A549 (cell line): ENCODE data around the gene RGSL1. TPM values are rescaled to one million over a fixed set of nuclear protein-coding genes. Genes with fewer than 3 reads are reported as not detected.
A peak's percentile ranks its signal among the peaks of the same experiment; 100 is the strongest.

Source experiments
- ATAC-seq, 2 experiments: fragments of 200-7000 bp in 1 of 2; fragments of >200 bp in 1 of 2; cut with Nextera tagmentation in 1 of 2; cut with Tn5 transposase in 1 of 2; 3 replicates each; pipeline versions ENCODE4 v1.8.0 to v1.9.1; 2018 to 2020; ENCODE audit warnings: mild to moderate bottlenecking in 1 of 2, moderate library complexity in 1 of 2
- CTCF ChIA-PET: fragments of 300-600 bp; sonication (Branson Sonifier 250); formaldehyde crosslinking; extraction: SDS; loops from one replicate; lab custom pipeline; 2021; ENCODE audit warnings: antibody characterized with exemption, inconsistent platforms; lab: Yijun Ruan, JAX
- POLR2A ChIA-PET: fragments of 350-600 bp; formaldehyde crosslinking; extraction: SDS; loops from one replicate; lab custom pipeline; 2021; ENCODE audit warnings: antibody characterized with exemption, inconsistent platforms; lab: Yijun Ruan, JAX
- DNase-seq, 2 experiments: peaks; one replicate each; pipeline versions ENCODE4 v3.0.0 to v3.0.0-alpha.2; 2011 to 2016; ENCODE audit warnings: low read depth in 1 of 2, low spot score in 1 of 2
- FAIRE-seq: peaks from 2 replicates; lab custom pipeline; 2011; peaks lifted over from hg19 to GRCh38; lab: Jason Lieb, UNC
- H3K27ac ChIP-seq, 2 experiments: fragments of >200 bp; sonication (Bioruptor Twin); formaldehyde crosslinking; 3 replicates each; pipeline ENCODE4 v1.5.1; 2016 to 2017
- H3K4me1 ChIP-seq: fragments of >200 bp; sonication (Bioruptor Twin); formaldehyde crosslinking; 3 replicates; pipeline ENCODE4 v1.6.1; 2016
- H3K4me2 ChIP-seq: fragments of >200 bp; sonication (Bioruptor Twin); formaldehyde crosslinking; 3 replicates; pipeline ENCODE4 v1.6.1; 2016
- H3K4me3 ChIP-seq: fragments of >200 bp; sonication (Bioruptor Twin); formaldehyde crosslinking; 3 replicates; pipeline ENCODE4 v1.5.1; 2016
- H3K9me3 ChIP-seq: fragments of >200 bp; sonication (Bioruptor Twin); formaldehyde crosslinking; 3 replicates; pipeline ENCODE4 v1.6.1; 2016
- BHLHE40 ChIP-seq: IDR thresholded peaks from 2 replicates; pipeline ENCODE4 v1.6.1; 2012; ENCODE audit warnings: low read depth, low read length, inconsistent platforms
- CHD4 ChIP-seq: fragments of 200-600 bp; sonication (generic); IDR thresholded peaks from 2 replicates; pipeline ENCODE4 v1.6.1; 2016; ENCODE audit warnings: antibody characterized with exemption, mild to moderate bottlenecking, borderline replicate concordance
- CTCF ChIP-seq: fragments of >200 bp; sonication (Bioruptor Twin); formaldehyde crosslinking; IDR thresholded peaks from 3 replicates; pipeline ENCODE4 v1.5.1; 2016
- EP300 ChIP-seq, 2 experiments: fragments of >200 bp; sonication (Bioruptor Twin); formaldehyde crosslinking; IDR thresholded peaks; 2 replicates in 1 of 2; 3 replicates in 1 of 2; pipeline ENCODE4 v1.6.1; 2016 to 2017
- ESRRA ChIP-seq: fragments of 150-350 bp; IDR thresholded peaks from 2 replicates; pipeline ENCODE4 v1.6.1; 2014; ENCODE audit warnings: mild to moderate bottlenecking, low read length, borderline replicate concordance
- FOSB ChIP-seq: fragments of 250-450 bp; sonication (Bioruptor Pico); IDR thresholded peaks from 2 replicates; pipeline ENCODE4 v1.5.0; 2020; ENCODE audit warnings: mild to moderate bottlenecking, moderate library complexity
- FOXS1 ChIP-seq: fragments of 250-450 bp; sonication (Bioruptor Pico); IDR thresholded peaks from 2 replicates; pipeline ENCODE4 v1.5.0; 2020; ENCODE audit warnings: mild to moderate bottlenecking, moderate library complexity
- HEYL ChIP-seq: fragments of 250-450 bp; sonication (Bioruptor Pico); IDR thresholded peaks from 2 replicates; pipeline ENCODE4 v1.8.0; 2021; ENCODE audit warnings: mild to moderate bottlenecking, moderate library complexity
- HOXB5 ChIP-seq: fragments of 250-450 bp; sonication (Bioruptor Pico); IDR thresholded peaks from 2 replicates; pipeline ENCODE4 v1.5.0; 2020; ENCODE audit warnings: mild to moderate bottlenecking, moderate library complexity
- JUNB ChIP-seq: fragments of >200 bp; sonication (Bioruptor Twin); formaldehyde crosslinking; IDR thresholded peaks from 2 replicates; pipeline ENCODE4 v1.6.1; 2016
- MAFK ChIP-seq: fragments of 450-650 bp; IDR thresholded peaks from 2 replicates; pipeline ENCODE4 v1.6.1; 2014; ENCODE audit not compliant: partially characterized antibody
- NFE2L2 ChIP-seq: fragments of 150-350 bp; conservative IDR thresholded peaks from 2 replicates; pipeline ENCODE4 v1.6.1; 2014; ENCODE audit warnings: low read length
- NR3C1 ChIP-seq: fragments of >200 bp; sonication (Bioruptor Twin); formaldehyde crosslinking; IDR thresholded peaks from 3 replicates; pipeline ENCODE4 v1.6.1; 2017
- PHF8 ChIP-seq: fragments of 200-600 bp; sonication (generic); IDR thresholded peaks from 2 replicates; pipeline ENCODE4 v1.6.1; 2016; ENCODE audit warnings: low read depth, mild to moderate bottlenecking, antibody characterized with exemption, moderate library complexity, borderline replicate concordance
- POLR2A ChIP-seq: IDR thresholded peaks from 2 replicates; pipeline ENCODE4 v1.6.1; 2012; ENCODE audit warnings: mild to moderate bottlenecking, low read length
- RAD21 ChIP-seq, 2 experiments: fragments of >200 bp in 1 of 2; sonication (Bioruptor Twin) in 1 of 2; formaldehyde crosslinking in 1 of 2; IDR thresholded peaks in 1 of 2; conservative IDR thresholded peaks in 1 of 2; 2 replicates in 1 of 2; 3 replicates in 1 of 2; pipeline ENCODE4 v1.6.1; 2012 to 2018; ENCODE audit warnings: inconsistent platforms in 1 of 2
- RARB ChIP-seq: fragments of 250-450 bp; sonication (Bioruptor Pico); IDR thresholded peaks from 2 replicates; pipeline ENCODE4 v1.8.0; 2021; ENCODE audit warnings: mild to moderate bottlenecking, moderate library complexity
- RFX5 ChIP-seq: fragments of 450-650 bp; IDR thresholded peaks from 2 replicates; pipeline ENCODE4 v1.7.1; 2014; ENCODE audit warnings: antibody characterized with exemption, mild to moderate bottlenecking, moderate library complexity
- RNF2 ChIP-seq: fragments of 200-600 bp; sonication (generic); IDR thresholded peaks from 2 replicates; pipeline ENCODE4 v1.6.1; 2016; ENCODE audit warnings: low read depth, mild to moderate bottlenecking, antibody characterized with exemption, moderate library complexity, borderline replicate concordance
- SMC3 ChIP-seq: fragments of >200 bp; sonication (Bioruptor Twin); formaldehyde crosslinking; IDR thresholded peaks from 3 replicates; pipeline ENCODE4 v1.6.1; 2018; ENCODE audit warnings: inconsistent platforms
- TFCP2L1 ChIP-seq: fragments of 250-450 bp; sonication (Bioruptor Pico); IDR thresholded peaks from 2 replicates; pipeline ENCODE4 v1.5.0; 2021; ENCODE audit warnings: mild to moderate bottlenecking
- USF2 ChIP-seq: fragments of 450-650 bp; IDR thresholded peaks from 2 replicates; pipeline ENCODE4 v1.6.1; 2014; ENCODE audit warnings: antibody characterized with exemption
- ZFP36 ChIP-seq: fragments of 450-650 bp; IDR thresholded peaks from 2 replicates; pipeline ENCODE4 v1.6.1; 2014; ENCODE audit warnings: borderline replicate concordance; ENCODE audit not compliant: partially characterized antibody
- ZNF302 ChIP-seq: fragments of 250-450 bp; sonication (Bioruptor Pico); IDR thresholded peaks from 2 replicates; pipeline ENCODE4 v1.9.0; 2021; ENCODE audit warnings: inconsistent platforms, mild to moderate bottlenecking, moderate library complexity
- ZSCAN20 ChIP-seq: fragments of 250-450 bp; sonication (Bioruptor Pico); IDR thresholded peaks from 2 replicates; pipeline ENCODE4 v1.8.0; 2022; ENCODE audit warnings: mild to moderate bottlenecking, moderate library complexity
- WGBS: methylation state at CpG from one replicate; pipeline ENCODE4 v1.1.6; 2017; ENCODE audit errors: missing lambda C conversion rate; 5-methylcytosine and 5-hydroxymethylcytosine counted together
- polyA plus RNA-seq, 4 experiments: library from polyadenylated mRNA; depleted of rRNA in 3 of 4; stranded (reverse); fragments of >200 nt; fragmentation: RNase III in 1 of 4; extraction: RNeasy Plus Mini Kit Qiagen cat#74134 plus additional on column Dnase treatment in 1 of 4; gene quantifications; 2 replicates in 3 of 4; 3 replicates in 1 of 4; pipeline ENCODE4 v1.2.3, GENCODE V29; 2011 to 2017
- TF ChIP-seq, protein P1 (sequence below): fragments of 200-600 bp; sonication (generic); IDR thresholded peaks from 2 replicates; pipeline ENCODE4 v1.6.1; 2016; ENCODE audit warnings: antibody characterized with exemption, mild to moderate bottlenecking, moderate library complexity
- TF ChIP-seq, protein P2 (sequence below): IDR thresholded peaks from 2 replicates; pipeline ENCODE4 v1.6.1; 2012

The RGSL1 gene
- polyA plus RNA-seq, 2 of the 4 experiments (the other 2 are of a cell fraction), result not detected

DNA sequence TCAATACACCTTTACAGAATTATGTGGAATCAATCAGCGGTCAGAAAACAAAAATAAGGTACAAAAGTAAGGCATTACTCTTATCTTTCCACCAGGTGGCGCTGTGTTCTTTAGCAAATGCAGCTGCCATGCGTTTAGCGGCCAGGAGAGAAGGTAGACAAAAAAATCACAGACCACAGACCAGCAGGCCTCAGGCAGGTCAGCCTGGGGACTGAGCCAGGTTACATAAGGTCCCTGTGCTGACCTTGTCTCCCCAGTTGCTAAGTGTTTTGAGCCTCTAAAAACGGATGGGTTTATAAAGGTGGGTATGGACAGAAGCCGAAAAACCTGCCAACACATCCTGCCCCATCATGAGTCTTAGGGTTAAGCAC lies 151.5 kb downstream of the RGSL1 start (continued):
- TF ChIP-seq SMC3 (peak; percentile 91), ZSCAN20 (CRISPR knock-in tag) (no peak), BHLHE40 (no peak), ZFP36 (no peak), RAD21 (conservative IDR thresholded peaks at IDR 0.05 in 1 of 2, IDR thresholded peaks at IDR 0.05 in 1 of 2) (peak; percentile 89 to 91), POLR2A (no peak), RNF2 (no peak), FOXS1 (no peak), NFE2L2 (no peak), PHF8 (no peak), MAFK (no peak), USF2 (no peak), ESRRA (no peak), NR3C1 (no peak)
- TF ChIP-seq, all 56 proteins: peak for 5

DNA sequence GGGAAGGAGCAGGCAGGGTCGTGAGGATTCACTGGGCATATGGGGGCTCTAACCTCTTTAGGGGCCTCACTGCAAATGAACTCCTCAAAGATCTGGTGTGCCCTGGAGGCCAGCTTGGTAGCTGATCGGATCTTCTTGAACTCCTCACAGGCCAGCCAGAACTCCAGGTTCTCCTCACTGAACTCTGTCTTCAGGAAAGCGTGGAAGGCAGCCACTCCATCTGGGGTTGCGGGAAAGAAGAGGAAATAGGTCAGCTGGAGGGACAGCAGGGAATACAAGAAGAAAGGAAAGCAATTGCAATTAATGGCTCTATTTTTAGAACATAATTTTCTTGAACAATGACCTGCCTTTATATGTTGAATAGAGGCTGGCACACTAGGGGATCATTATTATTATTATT lies 152.0 kb downstream of the RGSL1 start:
- Histone ChIP-seq H3K9me3 (no peaks in the 10 kb centered on the region), H3K27ac (no peak overlapping the region), H3K4me3 (no peak overlapping the region), H3K4me1 (peaks cover 8% of the 10 kb centered on the region; the same call in 2 of the 3 replicates), H3K4me2 (no peak overlapping the region)
- no peak for ATAC-seq
- ChIA-PET POLR2A (no interaction called here), CTCF (interaction anchor here (1.0 to 14.3 kb wide), 22 partner anchors 12 to 717 kb away, joined by 3 to 415 read pairs (median 4); partner anchors contain the start of genes NPL and RNASEL)
- 50% methylated on average over 3 of the region's 4 CpGs for WGBS
- FAIRE-seq, result no peak
- DNase-seq, result no peak
- no peak for TF ChIP-seq NR3C1
- TF ChIP-seq, protein P1, sequence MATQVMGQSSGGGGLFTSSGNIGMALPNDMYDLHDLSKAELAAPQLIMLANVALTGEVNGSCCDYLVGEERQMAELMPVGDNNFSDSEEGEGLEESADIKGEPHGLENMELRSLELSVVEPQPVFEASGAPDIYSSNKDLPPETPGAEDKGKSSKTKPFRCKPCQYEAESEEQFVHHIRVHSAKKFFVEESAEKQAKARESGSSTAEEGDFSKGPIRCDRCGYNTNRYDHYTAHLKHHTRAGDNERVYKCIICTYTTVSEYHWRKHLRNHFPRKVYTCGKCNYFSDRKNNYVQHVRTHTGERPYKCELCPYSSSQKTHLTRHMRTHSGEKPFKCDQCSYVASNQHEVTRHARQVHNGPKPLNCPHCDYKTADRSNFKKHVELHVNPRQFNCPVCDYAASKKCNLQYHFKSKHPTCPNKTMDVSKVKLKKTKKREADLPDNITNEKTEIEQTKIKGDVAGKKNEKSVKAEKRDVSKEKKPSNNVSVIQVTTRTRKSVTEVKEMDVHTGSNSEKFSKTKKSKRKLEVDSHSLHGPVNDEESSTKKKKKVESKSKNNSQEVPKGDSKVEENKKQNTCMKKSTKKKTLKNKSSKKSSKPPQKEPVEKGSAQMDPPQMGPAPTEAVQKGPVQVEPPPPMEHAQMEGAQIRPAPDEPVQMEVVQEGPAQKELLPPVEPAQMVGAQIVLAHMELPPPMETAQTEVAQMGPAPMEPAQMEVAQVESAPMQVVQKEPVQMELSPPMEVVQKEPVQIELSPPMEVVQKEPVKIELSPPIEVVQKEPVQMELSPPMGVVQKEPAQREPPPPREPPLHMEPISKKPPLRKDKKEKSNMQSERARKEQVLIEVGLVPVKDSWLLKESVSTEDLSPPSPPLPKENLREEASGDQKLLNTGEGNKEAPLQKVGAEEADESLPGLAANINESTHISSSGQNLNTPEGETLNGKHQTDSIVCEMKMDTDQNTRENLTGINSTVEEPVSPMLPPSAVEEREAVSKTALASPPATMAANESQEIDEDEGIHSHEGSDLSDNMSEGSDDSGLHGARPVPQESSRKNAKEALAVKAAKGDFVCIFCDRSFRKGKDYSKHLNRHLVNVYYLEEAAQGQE, result no peak
- no peak for TF ChIP-seq CHD4
- no peak for TF ChIP-seq EP300 (IDR thresholded peaks at IDR 0.05)
- no peak for TF ChIP-seq HEYL (CRISPR knock-in tag)
- no peak for TF ChIP-seq FOSB (CRISPR knock-in tag)
- TF ChIP-seq TFCP2L1 (CRISPR knock-in tag), result no peak
- no peak for TF ChIP-seq ZNF302 (CRISPR knock-in tag)
- TF ChIP-seq RFX5, result no peak
- TF ChIP-seq, protein P2, sequence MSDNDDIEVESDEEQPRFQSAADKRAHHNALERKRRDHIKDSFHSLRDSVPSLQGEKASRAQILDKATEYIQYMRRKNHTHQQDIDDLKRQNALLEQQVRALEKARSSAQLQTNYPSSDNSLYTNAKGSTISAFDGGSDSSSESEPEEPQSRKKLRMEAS, result no peak
- TF ChIP-seq HOXB5 (CRISPR knock-in tag), result no peak
- no peak for TF ChIP-seq CTCF
- no peak for TF ChIP-seq RARB (CRISPR knock-in tag)
- no peak for TF ChIP-seq JUNB
